PC-3 (cell line): Measurements from ENCODE around the gene PLCD1.

ENCODE experiments used
- EZH2 ChIP-seq: fragments of 300-600 bp; sonication (generic); IDR thresholded peaks from one replicate; pipeline ENCODE4 v1.6.1; 2017; ENCODE audit warnings: antibody characterized with exemption, mild to moderate bottlenecking, low read length; ENCODE audit not compliant: unreplicated experiment
- EZH2phosphoT487 ChIP-seq: fragments of 300-600 bp; sonication (generic); IDR thresholded peaks from 2 replicates; pipeline ENCODE4 v1.6.1; 2018; ENCODE audit warnings: mild to moderate bottlenecking, antibody characterized with exemption, low read length, borderline replicate concordance
- TF ChIP-seq, protein P1 (sequence below): fragments of 300-600 bp; sonication (generic); conservative IDR thresholded peaks from 2 replicates; pipeline ENCODE4 v1.5.1; 2017; ENCODE audit warnings: antibody characterized with exemption, low read depth, mild to moderate bottlenecking, low read length

- TF ChIP-seq, protein P1, sequence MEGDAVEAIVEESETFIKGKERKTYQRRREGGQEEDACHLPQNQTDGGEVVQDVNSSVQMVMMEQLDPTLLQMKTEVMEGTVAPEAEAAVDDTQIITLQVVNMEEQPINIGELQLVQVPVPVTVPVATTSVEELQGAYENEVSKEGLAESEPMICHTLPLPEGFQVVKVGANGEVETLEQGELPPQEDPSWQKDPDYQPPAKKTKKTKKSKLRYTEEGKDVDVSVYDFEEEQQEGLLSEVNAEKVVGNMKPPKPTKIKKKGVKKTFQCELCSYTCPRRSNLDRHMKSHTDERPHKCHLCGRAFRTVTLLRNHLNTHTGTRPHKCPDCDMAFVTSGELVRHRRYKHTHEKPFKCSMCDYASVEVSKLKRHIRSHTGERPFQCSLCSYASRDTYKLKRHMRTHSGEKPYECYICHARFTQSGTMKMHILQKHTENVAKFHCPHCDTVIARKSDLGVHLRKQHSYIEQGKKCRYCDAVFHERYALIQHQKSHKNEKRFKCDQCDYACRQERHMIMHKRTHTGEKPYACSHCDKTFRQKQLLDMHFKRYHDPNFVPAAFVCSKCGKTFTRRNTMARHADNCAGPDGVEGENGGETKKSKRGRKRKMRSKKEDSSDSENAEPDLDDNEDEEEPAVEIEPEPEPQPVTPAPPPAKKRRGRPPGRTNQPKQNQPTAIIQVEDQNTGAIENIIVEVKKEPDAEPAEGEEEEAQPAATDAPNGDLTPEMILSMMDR, result no peak
- TF ChIP-seq EZH2phosphoT487 (no peak), EZH2 (no peak)
Measured at GRCh38 chr3:38000242-38000916, 29.1 kb downstream of the PLCD1 start.
